ENCODE data around the gene CCL19. TPM values are rescaled to one million over a fixed set of nuclear protein-coding genes. Genes with fewer than 3 reads are reported as not detected.

The CCL19 gene
- total and polyA plus RNA-seq, 2 experiments from 2014 or later = not detected

DNA sequence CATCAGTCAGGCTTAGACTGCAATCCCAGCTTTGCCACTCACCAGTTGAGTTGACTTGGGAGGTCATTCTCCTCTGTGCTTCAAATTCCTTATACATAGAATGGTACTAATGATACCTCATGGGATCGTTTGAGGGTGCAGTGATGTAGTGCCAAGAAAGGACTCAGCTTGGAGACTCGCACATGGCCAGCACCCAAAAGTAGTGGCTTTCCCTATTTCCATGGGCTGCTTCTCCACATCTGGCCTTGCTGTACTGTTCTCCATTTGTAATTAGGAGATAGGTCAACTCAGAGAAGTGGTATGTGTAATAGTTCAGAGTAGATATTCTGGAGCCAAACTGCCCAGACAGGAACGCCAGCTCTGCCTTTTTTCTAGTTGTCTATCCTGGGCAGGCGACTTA, 5.5 kb downstream of the CCL19 start (continued):
- TF ChIP-seq, protein P1, sequence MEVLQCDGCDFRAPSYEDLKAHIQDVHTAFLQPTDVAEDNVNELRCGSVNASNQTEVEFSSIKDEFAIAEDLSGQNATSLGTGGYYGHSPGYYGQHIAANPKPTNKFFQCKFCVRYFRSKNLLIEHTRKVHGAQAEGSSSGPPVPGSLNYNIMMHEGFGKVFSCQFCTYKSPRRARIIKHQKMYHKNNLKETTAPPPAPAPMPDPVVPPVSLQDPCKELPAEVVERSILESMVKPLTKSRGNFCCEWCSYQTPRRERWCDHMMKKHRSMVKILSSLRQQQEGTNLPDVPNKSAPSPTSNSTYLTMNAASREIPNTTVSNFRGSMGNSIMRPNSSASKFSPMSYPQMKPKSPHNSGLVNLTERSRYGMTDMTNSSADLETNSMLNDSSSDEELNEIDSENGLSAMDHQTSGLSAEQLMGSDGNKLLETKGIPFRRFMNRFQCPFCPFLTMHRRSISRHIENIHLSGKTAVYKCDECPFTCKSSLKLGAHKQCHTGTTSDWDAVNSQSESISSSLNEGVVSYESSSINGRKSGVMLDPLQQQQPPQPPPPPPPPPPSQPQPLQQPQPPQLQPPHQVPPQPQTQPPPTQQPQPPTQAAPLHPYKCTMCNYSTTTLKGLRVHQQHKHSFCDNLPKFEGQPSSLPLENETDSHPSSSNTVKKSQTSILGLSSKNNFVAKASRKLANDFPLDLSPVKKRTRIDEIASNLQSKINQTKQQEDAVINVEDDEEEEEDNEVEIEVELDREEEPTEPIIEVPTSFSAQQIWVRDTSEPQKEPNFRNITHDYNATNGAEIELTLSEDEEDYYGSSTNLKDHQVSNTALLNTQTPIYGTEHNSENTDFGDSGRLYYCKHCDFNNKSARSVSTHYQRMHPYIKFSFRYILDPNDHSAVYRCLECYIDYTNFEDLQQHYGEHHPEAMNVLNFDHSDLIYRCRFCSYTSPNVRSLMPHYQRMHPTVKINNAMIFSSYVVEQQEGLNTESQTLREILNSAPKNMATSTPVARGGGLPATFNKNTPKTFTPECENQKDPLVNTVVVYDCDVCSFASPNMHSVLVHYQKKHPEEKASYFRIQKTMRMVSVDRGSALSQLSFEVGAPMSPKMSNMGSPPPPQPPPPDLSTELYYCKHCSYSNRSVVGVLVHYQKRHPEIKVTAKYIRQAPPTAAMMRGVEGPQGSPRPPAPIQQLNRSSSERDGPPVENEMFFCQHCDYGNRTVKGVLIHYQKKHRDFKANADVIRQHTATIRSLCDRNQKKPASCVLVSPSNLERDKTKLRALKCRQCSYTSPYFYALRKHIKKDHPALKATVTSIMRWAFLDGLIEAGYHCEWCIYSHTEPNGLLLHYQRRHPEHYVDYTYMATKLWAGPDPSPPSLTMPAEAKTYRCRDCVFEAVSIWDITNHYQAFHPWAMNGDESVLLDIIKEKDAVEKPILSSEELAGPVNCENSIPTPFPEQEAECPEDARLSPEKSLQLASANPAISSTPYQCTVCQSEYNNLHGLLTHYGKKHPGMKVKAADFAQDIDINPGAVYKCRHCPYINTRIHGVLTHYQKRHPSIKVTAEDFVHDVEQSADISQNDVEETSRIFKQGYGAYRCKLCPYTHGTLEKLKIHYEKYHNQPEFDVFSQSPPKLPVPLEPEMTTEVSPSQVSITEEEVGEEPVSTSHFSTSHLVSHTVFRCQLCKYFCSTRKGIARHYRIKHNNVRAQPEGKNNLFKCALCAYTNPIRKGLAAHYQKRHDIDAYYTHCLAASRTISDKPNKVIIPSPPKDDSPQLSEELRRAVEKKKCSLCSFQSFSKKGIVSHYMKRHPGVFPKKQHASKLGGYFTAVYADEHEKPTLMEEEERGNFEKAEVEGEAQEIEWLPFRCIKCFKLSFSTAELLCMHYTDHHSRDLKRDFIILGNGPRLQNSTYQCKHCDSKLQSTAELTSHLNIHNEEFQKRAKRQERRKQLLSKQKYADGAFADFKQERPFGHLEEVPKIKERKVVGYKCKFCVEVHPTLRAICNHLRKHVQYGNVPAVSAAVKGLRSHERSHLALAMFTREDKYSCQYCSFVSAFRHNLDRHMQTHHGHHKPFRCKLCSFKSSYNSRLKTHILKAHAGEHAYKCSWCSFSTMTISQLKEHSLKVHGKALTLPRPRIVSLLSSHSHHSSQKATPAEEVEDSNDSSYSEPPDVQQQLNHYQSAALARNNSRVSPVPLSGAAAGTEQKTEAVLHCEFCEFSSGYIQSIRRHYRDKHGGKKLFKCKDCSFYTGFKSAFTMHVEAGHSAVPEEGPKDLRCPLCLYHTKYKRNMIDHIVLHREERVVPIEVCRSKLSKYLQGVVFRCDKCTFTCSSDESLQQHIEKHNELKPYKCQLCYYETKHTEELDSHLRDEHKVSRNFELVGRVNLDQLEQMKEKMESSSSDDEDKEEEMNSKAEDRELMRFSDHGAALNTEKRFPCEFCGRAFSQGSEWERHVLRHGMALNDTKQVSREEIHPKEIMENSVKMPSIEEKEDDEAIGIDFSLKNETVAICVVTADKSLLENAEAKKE (CRISPR knock-in tag; IDR thresholded peaks at IDR 0.05) = no peak

DNA sequence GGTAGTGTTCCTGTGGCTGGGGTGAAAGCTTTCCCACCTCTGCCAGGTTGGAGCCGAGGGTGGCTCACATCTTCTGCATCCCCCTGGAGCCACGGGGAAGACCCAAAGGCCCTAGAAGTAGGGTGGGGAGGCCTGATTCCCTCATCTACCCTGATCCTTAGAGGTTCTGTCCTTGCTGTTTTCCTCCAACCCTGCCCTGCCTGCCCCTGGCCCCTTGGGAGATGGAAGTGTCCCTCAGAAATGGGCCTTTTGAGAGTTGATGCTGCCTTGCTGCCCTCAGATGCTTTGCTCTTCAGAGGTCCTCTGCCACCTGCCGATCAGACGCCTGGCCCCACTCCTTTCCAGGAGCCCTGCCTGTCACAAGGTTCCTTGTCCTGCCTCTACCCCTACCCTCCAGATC, 6.3 kb downstream of the CCL19 start:
- Mint-ChIP-seq H3K4me1 (peaks cover 14% of the 10 kb centered on the region), H3K27me3 (ENCODE audit: insufficient read depth, low read depth, poor library complexity) (peaks cover 6% of the 10 kb centered on the region), H3K9me3 (no peaks in the 10 kb centered on the region), H3K4me3 (no peak overlapping the region), H3K36me3 (ENCODE audit: low read depth) (no peaks in the 10 kb centered on the region), H3K27ac (no peak overlapping the region)
- Histone ChIP-seq H2AFZ (no peak overlapping the region), H3K79me2 (replicated peaks; ENCODE audit: insufficient read depth) (no peaks in the 10 kb centered on the region), H3K9me2 (ENCODE audit: insufficient read depth) (no peaks in the 10 kb centered on the region), H3K27me3 (ENCODE audit: insufficient read depth) (no peaks in the 10 kb centered on the region), H3F3A (replicated peaks; ENCODE audit: low read depth) (no peaks in the 10 kb centered on the region), H4K20me1 (replicated peaks; ENCODE audit: insufficient read depth) (no peaks in the 10 kb centered on the region), H3K4me2 (no peak overlapping the region), H3K4me3 (no peak overlapping the region), H3K27ac (ENCODE audit: low read depth) (no peak overlapping the region), H3K4me1 (ENCODE audit: insufficient read depth) (peaks cover 10% of the 10 kb centered on the region), H3K36me3 (ENCODE audit: insufficient read depth) (no peaks in the 10 kb centered on the region)
- no peak for ATAC-seq
- DNase-seq (ENCODE audit: low spot score) = no peak
- no peak for TF ChIP-seq NANOG (IDR thresholded peaks at IDR 0.05; ENCODE audit: borderline replicate concordance)
- TF ChIP-seq EZH2phosphoT487 (IDR thresholded peaks at IDR 0.05; ENCODE audit: unreplicated experiment) = no peak
- TF ChIP-seq ZNF331 (CRISPR knock-in tag; IDR thresholded peaks at IDR 0.05; ENCODE audit: low read depth) = no peak
- TF ChIP-seq, protein P2, sequence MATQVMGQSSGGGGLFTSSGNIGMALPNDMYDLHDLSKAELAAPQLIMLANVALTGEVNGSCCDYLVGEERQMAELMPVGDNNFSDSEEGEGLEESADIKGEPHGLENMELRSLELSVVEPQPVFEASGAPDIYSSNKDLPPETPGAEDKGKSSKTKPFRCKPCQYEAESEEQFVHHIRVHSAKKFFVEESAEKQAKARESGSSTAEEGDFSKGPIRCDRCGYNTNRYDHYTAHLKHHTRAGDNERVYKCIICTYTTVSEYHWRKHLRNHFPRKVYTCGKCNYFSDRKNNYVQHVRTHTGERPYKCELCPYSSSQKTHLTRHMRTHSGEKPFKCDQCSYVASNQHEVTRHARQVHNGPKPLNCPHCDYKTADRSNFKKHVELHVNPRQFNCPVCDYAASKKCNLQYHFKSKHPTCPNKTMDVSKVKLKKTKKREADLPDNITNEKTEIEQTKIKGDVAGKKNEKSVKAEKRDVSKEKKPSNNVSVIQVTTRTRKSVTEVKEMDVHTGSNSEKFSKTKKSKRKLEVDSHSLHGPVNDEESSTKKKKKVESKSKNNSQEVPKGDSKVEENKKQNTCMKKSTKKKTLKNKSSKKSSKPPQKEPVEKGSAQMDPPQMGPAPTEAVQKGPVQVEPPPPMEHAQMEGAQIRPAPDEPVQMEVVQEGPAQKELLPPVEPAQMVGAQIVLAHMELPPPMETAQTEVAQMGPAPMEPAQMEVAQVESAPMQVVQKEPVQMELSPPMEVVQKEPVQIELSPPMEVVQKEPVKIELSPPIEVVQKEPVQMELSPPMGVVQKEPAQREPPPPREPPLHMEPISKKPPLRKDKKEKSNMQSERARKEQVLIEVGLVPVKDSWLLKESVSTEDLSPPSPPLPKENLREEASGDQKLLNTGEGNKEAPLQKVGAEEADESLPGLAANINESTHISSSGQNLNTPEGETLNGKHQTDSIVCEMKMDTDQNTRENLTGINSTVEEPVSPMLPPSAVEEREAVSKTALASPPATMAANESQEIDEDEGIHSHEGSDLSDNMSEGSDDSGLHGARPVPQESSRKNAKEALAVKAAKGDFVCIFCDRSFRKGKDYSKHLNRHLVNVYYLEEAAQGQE (IDR thresholded peaks at IDR 0.05; ENCODE audit: unreplicated experiment) = no peak
- TF ChIP-seq, protein P3, sequence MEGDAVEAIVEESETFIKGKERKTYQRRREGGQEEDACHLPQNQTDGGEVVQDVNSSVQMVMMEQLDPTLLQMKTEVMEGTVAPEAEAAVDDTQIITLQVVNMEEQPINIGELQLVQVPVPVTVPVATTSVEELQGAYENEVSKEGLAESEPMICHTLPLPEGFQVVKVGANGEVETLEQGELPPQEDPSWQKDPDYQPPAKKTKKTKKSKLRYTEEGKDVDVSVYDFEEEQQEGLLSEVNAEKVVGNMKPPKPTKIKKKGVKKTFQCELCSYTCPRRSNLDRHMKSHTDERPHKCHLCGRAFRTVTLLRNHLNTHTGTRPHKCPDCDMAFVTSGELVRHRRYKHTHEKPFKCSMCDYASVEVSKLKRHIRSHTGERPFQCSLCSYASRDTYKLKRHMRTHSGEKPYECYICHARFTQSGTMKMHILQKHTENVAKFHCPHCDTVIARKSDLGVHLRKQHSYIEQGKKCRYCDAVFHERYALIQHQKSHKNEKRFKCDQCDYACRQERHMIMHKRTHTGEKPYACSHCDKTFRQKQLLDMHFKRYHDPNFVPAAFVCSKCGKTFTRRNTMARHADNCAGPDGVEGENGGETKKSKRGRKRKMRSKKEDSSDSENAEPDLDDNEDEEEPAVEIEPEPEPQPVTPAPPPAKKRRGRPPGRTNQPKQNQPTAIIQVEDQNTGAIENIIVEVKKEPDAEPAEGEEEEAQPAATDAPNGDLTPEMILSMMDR (conservative IDR thresholded peaks at IDR 0.05; ENCODE audit: low read depth in 2 of 2) = no peak
- TF ChIP-seq CREB1 (CRISPR knock-in tag; IDR thresholded peaks at IDR 0.05; ENCODE audit: low read depth) = no peak

Data from GM23338 (cell line).